T-helper 2 cell (primary cell): ENCODE data around the gene PIP4P1.
A peak's percentile ranks its signal among the peaks of the same experiment; 100 is the strongest.
"Not testable (repeated sequence)": the region's sequence is repeated elsewhere in the genome, so short reads cannot be mapped to it uniquely, and the experiment has no call there.

Experiments
- DNase-seq, 5 experiments: peaks; one replicate each; pipeline versions ENCODE4 v3.0.0 to v3.0.0-alpha.2; 2012 to 2022

PIP4P1 gene

GRCh38 chr14:20476776-20477175 is 15.5 kb upstream of the PIP4P1 start:
- DNase-seq = no peak

GRCh38 chr14:20472536-20473169 is 11.4 kb upstream of the PIP4P1 start:
- DNase-seq = no peak

- DNase-seq = no peak
Observed at GRCh38 chr14:20470603-20470901, 9.3 kb upstream of the PIP4P1 start.

- DNase-seq = peak in 4 of 5 experiments; percentile 14 to 68 (median 48)
Observed at GRCh38 chr14:20469890-20470602, 8.8 kb upstream of the PIP4P1 start.

- DNase-seq = peak; percentile 67 to 94 (median 81)
Observed at GRCh38 chr14:20469242-20469889, 8.1 kb upstream of the PIP4P1 start, which contains the start of gene PNP. Gene PNP, plus strand, starts transcription at chr14:20469406. Its CDS starts 119 bp downstream, at chr14:20469525.

- DNase-seq = no peak
Observed at GRCh38 chr14:20468764-20469241, 7.6 kb upstream of the PIP4P1 start.

GRCh38 chr14:20460458-20461224 is 593 bp downstream of the PIP4P1 start:
- peak in 4 of 5 experiments; percentile 23 to 74 (median 56) for DNase-seq

- no peak for DNase-seq
Observed at GRCh38 chr14:20458031-20458789, 3.0 kb downstream of the PIP4P1 start.

- DNase-seq = no peak
Observed at GRCh38 chr14:20456971-20457370, 4.3 kb downstream of the PIP4P1 start.

- peak in 4 of 5 experiments; percentile 37 to 93 (median 66) for DNase-seq
Observed at GRCh38 chr14:20455355-20456300, 5.6 kb downstream of the PIP4P1 start.

GRCh38 chr14:20454516-20455354 is 6.5 kb downstream of the PIP4P1 start, which contains the start of the genes APEX1 and OSGEP:
Gene APEX1, plus strand, starts transcription at chr14:20455226. Its CDS starts 420 bp downstream, at chr14:20455646.
Gene OSGEP, minus strand, starts transcription at chr14:20454812. Its CDS starts 129 bp downstream, at chr14:20454683.
- DNase-seq = peak; percentile 88 to 100 (median 95)

GRCh38 chr14:20452831-20453230 is 8.4 kb downstream of the PIP4P1 start:
- not testable (repeated sequence) for DNase-seq

GRCh38 chr14:20446889-20447288 is 14.3 kb downstream of the PIP4P1 start:
- DNase-seq = no peak

GRCh38 chr14:20443650-20444049 is 17.6 kb downstream of the PIP4P1 start:
- DNase-seq = not testable (repeated sequence)

GRCh38 chr14:20441461-20441860 is 19.8 kb downstream of the PIP4P1 start:
- no peak for DNase-seq

- peak in 1 of 5 experiments; percentile 77 for DNase-seq
Observed at GRCh38 chr14:20440882-20441281, 20.4 kb downstream of the PIP4P1 start.

GRCh38 chr14:20440465-20440864 is 20.8 kb downstream of the PIP4P1 start:
- no peak for DNase-seq

- DNase-seq = no peak
Observed at GRCh38 chr14:20438664-20439063, 22.6 kb downstream of the PIP4P1 start.

- no peak for DNase-seq
Observed at GRCh38 chr14:20436363-20436755, 24.9 kb downstream of the PIP4P1 start.
